HL-60 (cell line): Measurements from ENCODE around the gene MYB.

ENCODE experiments used
- DNase-seq, 2 experiments: peaks; one replicate each; pipeline ENCODE4 v3.0.0-alpha.2; 2010 to 2020; ENCODE audit warnings: low read depth in 1 of 2, low spot score in 1 of 2
- H3K27ac ChIP-seq: fragments of 250-450 bp; sonication (Bioruptor Pico); replicated peaks from 2 replicates; pipeline ENCODE4 v1.5.1; 2020; ENCODE audit warnings: mild to moderate bottlenecking, moderate library complexity
- H3K27me3 ChIP-seq: fragments of 250-450 bp; sonication (Bioruptor Pico); 2 replicates; pipeline ENCODE4 v1.5.1; 2021; ENCODE audit warnings: mild to moderate bottlenecking, moderate library complexity; ENCODE audit not compliant: insufficient read depth, poor library complexity, severe bottlenecking
- H3K4me3 ChIP-seq: replicated peaks from 2 replicates; pipeline ENCODE4 v1.5.1; 2011; ENCODE audit warnings: mild to moderate bottlenecking, control low read depth, low read length; ENCODE audit not compliant: insufficient read depth
- CTCF ChIP-seq: IDR thresholded peaks from one replicate; pipeline ENCODE4 v1.5.1; 2011; ENCODE audit warnings: low read length, control low read depth, inconsistent platforms; ENCODE audit not compliant: insufficient read depth
- GABPA ChIP-seq: IDR thresholded peaks from 2 replicates; pipeline ENCODE4 v1.6.1; 2012; ENCODE audit warnings: low read depth
- POLR2AphosphoS5 ChIP-seq: IDR thresholded peaks from 2 replicates; pipeline ENCODE4 v1.6.1; 2012; ENCODE audit warnings: low read depth
- REST ChIP-seq: IDR thresholded peaks from 2 replicates; pipeline ENCODE4 v1.6.1; 2012; ENCODE audit warnings: low read depth; ENCODE audit not compliant: insufficient replicate concordance
- SPI1 ChIP-seq: IDR thresholded peaks from 2 replicates; pipeline ENCODE4 v1.6.1; 2012; ENCODE audit warnings: low read depth, mild to moderate bottlenecking, borderline replicate concordance

Gene MYB

GRCh38 chr6:135250234-135250633 is 69.1 kb downstream of the MYB start:
- no peaks in the 10 kb centered on the region for H3K27me3 ChIP-seq
- DNase-seq: peak in 1 of 2 experiments; percentile 28
- TF ChIP-seq REST (no peak), CTCF (no peak), POLR2AphosphoS5 (no peak), SPI1 (no peak), GABPA (no peak)
- no peak overlapping the region for H3K4me3 ChIP-seq
- H3K27ac ChIP-seq: no peak overlapping the region

GRCh38 chr6:135250751-135251497 is 69.8 kb downstream of the MYB start:
- H3K4me3 ChIP-seq: no peak overlapping the region
- no peak for DNase-seq
- TF ChIP-seq REST: no peak
- TF ChIP-seq GABPA: no peak
- TF ChIP-seq CTCF: no peak
- no peak for TF ChIP-seq POLR2AphosphoS5
- no peak for TF ChIP-seq SPI1

GRCh38 chr6:135251498-135252441 is 70.7 kb downstream of the MYB start:
- TF ChIP-seq CTCF (no peak), POLR2AphosphoS5 (no peak), GABPA (no peak), SPI1 (no peak), REST (no peak)
- H3K27me3 ChIP-seq: no peaks in the 10 kb centered on the region
- no peak for DNase-seq
- no peak overlapping the region for H3K27ac ChIP-seq
- no peak overlapping the region for H3K4me3 ChIP-seq

More at GRCh38 chr6:135250751-135251497, 69.8 kb downstream of the MYB start:
- no peak overlapping the region for H3K27ac ChIP-seq
- H3K27me3 ChIP-seq: no peaks in the 10 kb centered on the region
